GM23338 (cell line): Measurements from ENCODE around the gene TRPM3. TPM values are rescaled to one million over a fixed set of nuclear protein-coding genes. Genes with fewer than 3 reads are reported as not detected.

Experiments
- ATAC-seq: fragments of 200-7000 bp; cut with Tn5 transposase; 3 replicates; pipeline ENCODE4 v1.9.1; 2020
- DNase-seq: peaks from one replicate; pipeline ENCODE4 v3.0.0-alpha.2; 2015; ENCODE audit warnings: low spot score
- H2AFZ ChIP-seq: fragments of 200-600 bp; sonication (generic); 2 replicates; pipeline ENCODE4 v1.8.0; 2016; ENCODE audit warnings: antibody characterized with exemption, mild to moderate bottlenecking, moderate library complexity
- H3F3A ChIP-seq: fragments of 200-600 bp; sonication (generic); replicated peaks from 2 replicates; pipeline ENCODE4 v1.8.0; 2017; ENCODE audit warnings: antibody characterized with exemption, mixed run types, low read depth
- H3K27ac ChIP-seq: fragments of 200-600 bp; sonication (generic); 2 replicates; pipeline ENCODE4 v1.6.1; 2016; ENCODE audit warnings: low read depth
- H3K27me3 ChIP-seq: fragments of 200-600 bp; sonication (generic); 2 replicates; pipeline ENCODE4 v1.8.0; 2016; ENCODE audit warnings: mild to moderate bottlenecking, mixed run types, moderate library complexity; ENCODE audit not compliant: insufficient read depth
- H3K36me3 ChIP-seq: fragments of 200-600 bp; sonication (generic); 2 replicates; pipeline ENCODE4 v1.8.0; 2016; ENCODE audit warnings: mild to moderate bottlenecking; ENCODE audit not compliant: insufficient read depth
- H3K4me1 ChIP-seq: fragments of 200-600 bp; sonication (generic); 2 replicates; pipeline ENCODE4 v1.8.0; 2016; ENCODE audit warnings: mild to moderate bottlenecking, moderate library complexity; ENCODE audit not compliant: insufficient read depth
- H3K4me2 ChIP-seq: fragments of 200-600 bp; sonication (generic); 2 replicates; pipeline ENCODE4 v1.7.1; 2017; ENCODE audit warnings: mixed run types
- H3K4me3 ChIP-seq: fragments of 200-600 bp; sonication (generic); 2 replicates; pipeline ENCODE4 v1.6.1; 2016; ENCODE audit warnings: mixed run types
- H3K79me2 ChIP-seq: fragments of 200-600 bp; sonication (generic); replicated peaks from 2 replicates; pipeline ENCODE4 v1.8.0; 2017; ENCODE audit warnings: mild to moderate bottlenecking; ENCODE audit not compliant: insufficient read depth
- H3K9me2 ChIP-seq: fragments of 200-600 bp; sonication (generic); 2 replicates; pipeline ENCODE4 v1.8.0; 2017; ENCODE audit not compliant: insufficient read depth
- H4K20me1 ChIP-seq: fragments of 200-600 bp; sonication (generic); replicated peaks from 2 replicates; pipeline ENCODE4 v1.8.0; 2017; ENCODE audit warnings: mild to moderate bottlenecking; ENCODE audit not compliant: insufficient read depth
- H3K27ac Mint-ChIP-seq: 2 replicates; pipeline ENCODE4 v1.8.0; 2020; ENCODE audit warnings: inconsistent platforms, mild to moderate bottlenecking, moderate library complexity, mixed read lengths
- H3K27me3 Mint-ChIP-seq: 3 replicates; pipeline ENCODE4 v1.8.0; 2022; ENCODE audit warnings: low read depth, mild to moderate bottlenecking, moderate library complexity, mixed read lengths, inconsistent platforms; ENCODE audit not compliant: insufficient read depth, poor library complexity
- H3K36me3 Mint-ChIP-seq: 3 replicates; pipeline ENCODE4 v1.8.0; 2021; ENCODE audit warnings: low read depth, mild to moderate bottlenecking, inconsistent platforms, moderate library complexity, mixed read lengths
- H3K4me1 Mint-ChIP-seq: 3 replicates; pipeline ENCODE4 v1.8.0; 2020; ENCODE audit warnings: mild to moderate bottlenecking, inconsistent platforms, mixed read lengths
- H3K4me3 Mint-ChIP-seq: 3 replicates; pipeline ENCODE4 v1.8.0; 2021; ENCODE audit warnings: moderate library complexity, mild to moderate bottlenecking, inconsistent platforms, mixed read lengths
- H3K9me3 Mint-ChIP-seq: 3 replicates; pipeline ENCODE4 v1.8.0; 2020; ENCODE audit warnings: moderate library complexity, mild to moderate bottlenecking, inconsistent platforms, mixed read lengths
- CREB1 ChIP-seq: fragments of 250-450 bp; sonication (Bioruptor Pico); IDR thresholded peaks from 2 replicates; pipeline ENCODE4 v1.5.0; 2020; ENCODE audit warnings: low read depth, mild to moderate bottlenecking, moderate library complexity
- EZH2 ChIP-seq: fragments of 200-600 bp; sonication (generic); IDR thresholded peaks from one replicate; pipeline ENCODE4 v1.8.0; 2017; ENCODE audit warnings: antibody characterized with exemption, mild to moderate bottlenecking, low read depth; ENCODE audit not compliant: unreplicated experiment
- EZH2phosphoT487 ChIP-seq: fragments of 200-600 bp; sonication (generic); IDR thresholded peaks from one replicate; pipeline ENCODE4 v1.8.1; 2018; ENCODE audit warnings: antibody characterized with exemption; ENCODE audit not compliant: unreplicated experiment
- JUNB ChIP-seq: IDR thresholded peaks from one replicate; pipeline ENCODE4 v1.6.1; 2016; ENCODE audit warnings: antibody characterized with exemption; ENCODE audit not compliant: unreplicated experiment
- NANOG ChIP-seq: IDR thresholded peaks from 2 replicates; pipeline ENCODE4 v1.6.1; 2016; ENCODE audit warnings: antibody characterized with exemption, borderline replicate concordance
- POLR2AphosphoS5 ChIP-seq: IDR thresholded peaks from 2 replicates; pipeline ENCODE4 v1.6.1; 2016; ENCODE audit warnings: antibody characterized with exemption, low read depth
- STAT1 ChIP-seq: IDR thresholded peaks from one replicate; pipeline ENCODE4 v1.6.1; 2016; ENCODE audit warnings: antibody characterized with exemption; ENCODE audit not compliant: unreplicated experiment
- ZNF114 ChIP-seq: fragments of 250-450 bp; sonication (Bioruptor Pico); IDR thresholded peaks from 2 replicates; pipeline ENCODE4 v1.5.0; 2020; ENCODE audit warnings: mild to moderate bottlenecking, moderate library complexity
- ZNF331 ChIP-seq: fragments of 250-450 bp; sonication (Bioruptor Pico); IDR thresholded peaks from 2 replicates; pipeline ENCODE4 v1.5.0; 2020; ENCODE audit warnings: low read depth, mild to moderate bottlenecking, moderate library complexity
- ZNF462 ChIP-seq: fragments of 250-450 bp; sonication (Bioruptor Pico); IDR thresholded peaks from 2 replicates; pipeline ENCODE4 v1.5.0; 2020; ENCODE audit warnings: mild to moderate bottlenecking, moderate library complexity
- polyA plus RNA-seq: library from polyadenylated mRNA; unstranded; fragments of >200 nt; fragmentation: Nextera tagmentation; extraction: Ambion mirVana; gene quantifications from 2 replicates; pipeline ENCODE4 v1.2.1, GENCODE V29; 2016
- total RNA-seq: library from RNA; depleted of rRNA; stranded (reverse); fragments of >200 nt; shearing (Covaris generic); gene quantifications from 2 replicates; pipeline ENCODE4 v1.2.3, GENCODE V29; 2014
- TF ChIP-seq, protein P1 (sequence below): IDR thresholded peaks from 2 replicates; pipeline ENCODE4 v1.6.1; 2016; ENCODE audit warnings: antibody characterized with exemption
- TF ChIP-seq, protein P2 (sequence below): IDR thresholded peaks from one replicate; pipeline ENCODE4 v1.6.1; 2018; ENCODE audit warnings: antibody characterized with exemption; ENCODE audit not compliant: unreplicated experiment
- TF ChIP-seq, protein P3 (sequence below), 2 experiments: fragments of 200-600 bp in 1 of 2; sonication (generic) in 1 of 2; conservative IDR thresholded peaks; 2 replicates each; pipeline versions ENCODE4 v1.5.1 to v1.6.1; 2016 to 2017; ENCODE audit warnings: antibody characterized with exemption in 2 of 2, low read depth in 2 of 2, mild to moderate bottlenecking in 2 of 2, moderate library complexity in 1 of 2

Gene TRPM3
- total and polyA plus RNA-seq, 2 experiments from 2014 or later: 2.8 to 8.2 TPM

GRCh38 chr9:71058660-71059059, 62.8 kb downstream of the TRPM3 start:
- peaks cover 3% of the 10 kb centered on the region for H3K27me3 Mint-ChIP-seq
- H4K20me1 ChIP-seq: no peaks in the 10 kb centered on the region
- no peaks in the 10 kb centered on the region for H3K9me3 Mint-ChIP-seq
- H3K79me2 ChIP-seq: no peaks in the 10 kb centered on the region
- no peaks in the 10 kb centered on the region for H3K36me3 Mint-ChIP-seq
- H3K4me3 Mint-ChIP-seq: no peak overlapping the region
- no peak overlapping the region for H2AFZ ChIP-seq
- no peak overlapping the region for H3K4me2 ChIP-seq
- TF ChIP-seq ZNF331 (no peak), EZH2phosphoT487 (no peak), ZNF462 (CRISPR knock-in tag) (no peak), JUNB (no peak), NANOG (no peak), CREB1 (CRISPR knock-in tag) (no peak), POLR2AphosphoS5 (no peak), ZNF114 (CRISPR knock-in tag) (no peak), STAT1 (no peak), EZH2 (no peak)
- TF ChIP-seq, protein P1, sequence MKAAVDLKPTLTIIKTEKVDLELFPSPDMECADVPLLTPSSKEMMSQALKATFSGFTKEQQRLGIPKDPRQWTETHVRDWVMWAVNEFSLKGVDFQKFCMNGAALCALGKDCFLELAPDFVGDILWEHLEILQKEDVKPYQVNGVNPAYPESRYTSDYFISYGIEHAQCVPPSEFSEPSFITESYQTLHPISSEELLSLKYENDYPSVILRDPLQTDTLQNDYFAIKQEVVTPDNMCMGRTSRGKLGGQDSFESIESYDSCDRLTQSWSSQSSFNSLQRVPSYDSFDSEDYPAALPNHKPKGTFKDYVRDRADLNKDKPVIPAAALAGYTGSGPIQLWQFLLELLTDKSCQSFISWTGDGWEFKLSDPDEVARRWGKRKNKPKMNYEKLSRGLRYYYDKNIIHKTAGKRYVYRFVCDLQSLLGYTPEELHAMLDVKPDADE: no peak
- TF ChIP-seq, protein P2, sequence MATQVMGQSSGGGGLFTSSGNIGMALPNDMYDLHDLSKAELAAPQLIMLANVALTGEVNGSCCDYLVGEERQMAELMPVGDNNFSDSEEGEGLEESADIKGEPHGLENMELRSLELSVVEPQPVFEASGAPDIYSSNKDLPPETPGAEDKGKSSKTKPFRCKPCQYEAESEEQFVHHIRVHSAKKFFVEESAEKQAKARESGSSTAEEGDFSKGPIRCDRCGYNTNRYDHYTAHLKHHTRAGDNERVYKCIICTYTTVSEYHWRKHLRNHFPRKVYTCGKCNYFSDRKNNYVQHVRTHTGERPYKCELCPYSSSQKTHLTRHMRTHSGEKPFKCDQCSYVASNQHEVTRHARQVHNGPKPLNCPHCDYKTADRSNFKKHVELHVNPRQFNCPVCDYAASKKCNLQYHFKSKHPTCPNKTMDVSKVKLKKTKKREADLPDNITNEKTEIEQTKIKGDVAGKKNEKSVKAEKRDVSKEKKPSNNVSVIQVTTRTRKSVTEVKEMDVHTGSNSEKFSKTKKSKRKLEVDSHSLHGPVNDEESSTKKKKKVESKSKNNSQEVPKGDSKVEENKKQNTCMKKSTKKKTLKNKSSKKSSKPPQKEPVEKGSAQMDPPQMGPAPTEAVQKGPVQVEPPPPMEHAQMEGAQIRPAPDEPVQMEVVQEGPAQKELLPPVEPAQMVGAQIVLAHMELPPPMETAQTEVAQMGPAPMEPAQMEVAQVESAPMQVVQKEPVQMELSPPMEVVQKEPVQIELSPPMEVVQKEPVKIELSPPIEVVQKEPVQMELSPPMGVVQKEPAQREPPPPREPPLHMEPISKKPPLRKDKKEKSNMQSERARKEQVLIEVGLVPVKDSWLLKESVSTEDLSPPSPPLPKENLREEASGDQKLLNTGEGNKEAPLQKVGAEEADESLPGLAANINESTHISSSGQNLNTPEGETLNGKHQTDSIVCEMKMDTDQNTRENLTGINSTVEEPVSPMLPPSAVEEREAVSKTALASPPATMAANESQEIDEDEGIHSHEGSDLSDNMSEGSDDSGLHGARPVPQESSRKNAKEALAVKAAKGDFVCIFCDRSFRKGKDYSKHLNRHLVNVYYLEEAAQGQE: no peak
- TF ChIP-seq, protein P3, sequence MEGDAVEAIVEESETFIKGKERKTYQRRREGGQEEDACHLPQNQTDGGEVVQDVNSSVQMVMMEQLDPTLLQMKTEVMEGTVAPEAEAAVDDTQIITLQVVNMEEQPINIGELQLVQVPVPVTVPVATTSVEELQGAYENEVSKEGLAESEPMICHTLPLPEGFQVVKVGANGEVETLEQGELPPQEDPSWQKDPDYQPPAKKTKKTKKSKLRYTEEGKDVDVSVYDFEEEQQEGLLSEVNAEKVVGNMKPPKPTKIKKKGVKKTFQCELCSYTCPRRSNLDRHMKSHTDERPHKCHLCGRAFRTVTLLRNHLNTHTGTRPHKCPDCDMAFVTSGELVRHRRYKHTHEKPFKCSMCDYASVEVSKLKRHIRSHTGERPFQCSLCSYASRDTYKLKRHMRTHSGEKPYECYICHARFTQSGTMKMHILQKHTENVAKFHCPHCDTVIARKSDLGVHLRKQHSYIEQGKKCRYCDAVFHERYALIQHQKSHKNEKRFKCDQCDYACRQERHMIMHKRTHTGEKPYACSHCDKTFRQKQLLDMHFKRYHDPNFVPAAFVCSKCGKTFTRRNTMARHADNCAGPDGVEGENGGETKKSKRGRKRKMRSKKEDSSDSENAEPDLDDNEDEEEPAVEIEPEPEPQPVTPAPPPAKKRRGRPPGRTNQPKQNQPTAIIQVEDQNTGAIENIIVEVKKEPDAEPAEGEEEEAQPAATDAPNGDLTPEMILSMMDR (conservative IDR thresholded peaks at IDR 0.05; ENCODE audit: low read depth in 2 of 2): no peak
- H3F3A ChIP-seq: no peaks in the 10 kb centered on the region
- no peak overlapping the region for H3K27ac ChIP-seq
- H3K36me3 ChIP-seq: no peaks in the 10 kb centered on the region
- H3K4me1 Mint-ChIP-seq: 0 out of 3 replicates have a peak, but pooled peaks cover 4% of the 10 kb centered on the region
- ATAC-seq (no peak), DNase-seq (no peak)
- H3K4me3 ChIP-seq: no peak overlapping the region
- no peaks in the 10 kb centered on the region for H3K4me1 ChIP-seq
- H3K27me3 ChIP-seq: no peaks in the 10 kb centered on the region
- H3K27ac Mint-ChIP-seq: no peak overlapping the region
- 0 out of 2 replicates have a peak, but pooled peaks cover 3% of the 10 kb centered on the region for H3K9me2 ChIP-seq
